HFF-Myc (cell line): Measurements from ENCODE around the gene JOSD1.

Source experiments
- DNase-seq: peaks from one replicate; pipeline ENCODE4 v3.0.0-alpha.2; 2011; ENCODE audit warnings: low read depth; ENCODE audit errors: extremely low read depth
- H3K4me3 ChIP-seq: replicated peaks from 2 replicates; pipeline ENCODE4 v1.5.1; 2011; ENCODE audit warnings: low read depth, mild to moderate bottlenecking, control low read depth, low read length
- CTCF ChIP-seq: IDR thresholded peaks from 2 replicates; pipeline ENCODE4 v1.5.1; 2012; ENCODE audit warnings: mild to moderate bottlenecking, low read depth, low read length, control low read depth; ENCODE audit errors: missing control alignments

The JOSD1 gene

DNA sequence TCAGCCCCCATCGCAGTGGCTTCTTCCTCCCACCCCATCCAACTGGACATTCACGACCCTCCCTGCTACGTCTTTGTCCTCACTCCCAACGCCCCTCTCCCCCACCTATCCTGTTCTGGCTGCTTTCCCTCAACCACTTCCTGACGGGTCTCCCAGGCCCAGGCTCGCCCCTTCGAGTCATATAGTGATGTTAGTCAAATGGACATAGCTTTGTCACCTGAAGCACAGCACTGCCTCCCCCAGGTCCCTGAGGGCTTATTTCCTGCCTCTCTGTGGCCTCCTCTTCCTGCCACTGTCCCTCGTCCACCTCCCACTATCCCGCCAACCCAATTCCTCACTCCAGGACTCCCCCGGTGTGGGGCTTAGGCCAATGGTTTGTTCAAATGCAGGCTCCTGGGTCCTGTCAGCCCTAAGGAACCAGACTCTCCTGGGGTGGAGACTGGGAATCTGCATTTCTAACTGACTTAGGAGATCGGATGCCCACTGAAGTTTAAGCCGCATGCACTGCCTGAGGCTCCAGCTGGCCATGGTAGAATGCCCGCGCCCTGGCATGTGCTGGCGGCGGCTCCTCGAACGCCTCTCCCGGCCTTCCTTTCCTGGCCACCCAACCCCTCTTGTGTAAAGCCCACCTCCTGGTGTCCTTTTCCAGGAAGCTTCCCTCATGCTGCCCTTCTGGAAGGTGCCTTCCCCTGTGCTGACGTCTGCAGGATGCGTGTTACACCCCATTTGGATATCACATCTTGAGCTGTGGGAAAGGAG is 36.7 kb upstream of the JOSD1 start:
- DNase-seq: no peak
- no peak overlapping the region for H3K4me3 ChIP-seq
- no peak for TF ChIP-seq CTCF

GRCh38 chr22:38736257-38736570 is 35.5 kb upstream of the JOSD1 start:
- H3K4me3 ChIP-seq: no peak overlapping the region
- TF ChIP-seq CTCF: no peak
- DNase-seq: no peak

DNA sequence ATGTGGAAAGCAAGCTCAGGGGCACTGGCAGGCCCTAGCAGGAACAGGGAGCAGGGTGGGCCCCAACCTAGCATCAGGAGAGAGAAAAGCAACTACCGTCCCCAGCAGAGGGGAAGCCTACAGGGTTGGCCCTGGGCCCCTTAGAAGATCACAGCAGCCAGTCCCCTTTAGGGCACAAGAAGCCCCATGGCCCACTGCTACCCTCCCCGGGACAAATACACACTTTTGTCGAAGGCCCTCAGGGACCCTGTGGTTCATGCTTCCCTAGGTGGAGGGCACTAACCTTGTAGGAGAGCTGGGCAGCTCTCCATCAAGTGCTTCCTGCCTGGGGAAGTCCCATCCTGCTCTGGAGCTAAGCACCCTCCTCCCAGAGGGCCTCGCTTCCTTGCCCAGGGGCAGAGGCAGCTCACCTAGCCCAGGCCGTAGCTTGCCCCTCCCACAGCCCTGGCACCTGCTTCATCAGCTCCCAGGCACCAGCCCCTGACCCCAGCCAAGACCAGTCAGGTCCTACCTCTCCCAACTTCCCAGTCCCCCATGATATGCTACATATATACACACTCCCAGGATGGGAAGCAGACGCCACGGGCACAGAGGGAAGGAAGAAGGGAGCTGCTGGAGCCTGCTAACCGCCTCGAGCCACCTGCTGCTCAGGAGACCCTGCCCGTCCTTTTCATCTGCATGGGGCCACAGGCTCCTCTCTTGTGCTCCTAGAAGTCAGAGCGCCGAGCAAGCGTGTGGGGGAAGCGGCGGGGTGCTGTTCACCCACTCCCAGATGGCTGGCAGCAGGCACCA is 34.9 kb upstream of the JOSD1 start:
- no peak for TF ChIP-seq CTCF
- H3K4me3 ChIP-seq: no peak overlapping the region

GRCh38 chr22:38735126-38735464 is 34.4 kb upstream of the JOSD1 start:
- DNase-seq: no peak
- TF ChIP-seq CTCF: no peak
- H3K4me3 ChIP-seq: no peak overlapping the region

More for the DNA sequence above, 34.9 kb upstream of the JOSD1 start:
- no peak for DNase-seq

- no peak overlapping the region for H3K4me3 ChIP-seq
- DNase-seq: no peak
- TF ChIP-seq CTCF: no peak
Observed at GRCh38 chr22:38734421-38735100, 33.8 kb upstream of the JOSD1 start.

DNA sequence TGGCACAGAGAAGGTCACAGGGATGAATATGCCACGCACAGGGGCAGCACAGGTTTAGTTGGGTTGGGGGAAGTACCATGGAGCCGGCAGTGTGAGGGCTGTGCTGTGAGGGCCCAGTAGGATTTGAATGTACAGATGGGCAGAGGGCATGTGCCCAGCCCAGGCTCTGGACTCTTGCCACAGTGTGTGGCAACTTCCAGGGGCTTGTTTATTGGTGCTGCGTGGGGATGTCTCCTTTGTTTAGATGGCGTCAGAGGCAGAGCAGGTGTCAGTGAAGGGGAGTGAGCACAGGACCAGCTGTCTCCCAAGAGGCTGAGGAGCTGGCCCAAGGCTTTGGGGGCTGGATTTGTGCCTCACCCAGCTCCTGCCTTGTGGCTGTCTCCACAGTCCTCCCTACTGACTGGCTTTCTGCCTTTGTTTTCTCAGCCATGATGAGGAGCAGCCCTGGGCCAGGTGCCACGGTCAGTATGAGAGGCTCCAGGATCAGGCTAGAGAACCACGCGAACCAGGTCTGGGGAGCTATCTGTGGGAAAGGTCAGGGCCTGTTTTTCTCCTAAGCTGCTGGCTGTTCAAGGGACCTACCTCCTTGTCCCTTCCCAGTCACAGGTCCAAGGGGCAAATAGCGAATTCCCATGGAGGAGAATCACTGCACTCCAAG is 33.1 kb upstream of the JOSD1 start:
- no peak overlapping the region for H3K4me3 ChIP-seq
- TF ChIP-seq CTCF: no peak
- DNase-seq: no peak
